ENCODE data around the gene KIAA2012.
"Not testable (repeated sequence)": the region's sequence is repeated elsewhere in the genome, so short reads cannot be mapped to it uniquely, and the experiment has no call there.

The KIAA2012 gene

GRCh38 chr2:202196727-202197126 lies 123.7 kb downstream of the KIAA2012 start:
- no peak for DNase-seq (ENCODE audit: low read depth)

GRCh38 chr2:202201220-202202160 lies 128.4 kb downstream of the KIAA2012 start:
- DNase-seq (ENCODE audit: low read depth) = no peak

GRCh38 chr2:202203348-202203747 lies 130.3 kb downstream of the KIAA2012 start:
- no peak for DNase-seq (ENCODE audit: low read depth)

- DNase-seq (ENCODE audit: low read depth) = no peak
Measured at GRCh38 chr2:202204855-202205254, 131.8 kb downstream of the KIAA2012 start.

GRCh38 chr2:202208526-202208925 lies 135.5 kb downstream of the KIAA2012 start:
- no peak for DNase-seq (ENCODE audit: low read depth)

- DNase-seq (ENCODE audit: low read depth) = no peak
Measured at GRCh38 chr2:202215179-202215578, 142.1 kb downstream of the KIAA2012 start.

- no peak for DNase-seq (ENCODE audit: low read depth)
Measured at GRCh38 chr2:202221873-202222272, 148.8 kb downstream of the KIAA2012 start.

GRCh38 chr2:202237787-202238233 lies 164.8 kb downstream of the KIAA2012 start:
- no peak for DNase-seq (ENCODE audit: low read depth)

GRCh38 chr2:202238234-202239197 lies 165.5 kb downstream of the KIAA2012 start, which contains the start of gene SUMO1:
Gene SUMO1 (minus strand): TSS chr2:202238597. CDS start chr2:202238451, 146 bp downstream.
- DNase-seq (ENCODE audit: low read depth) = peak; percentile 85

- DNase-seq (ENCODE audit: low read depth) = not testable (repeated sequence)
Measured at GRCh38 chr2:202247710-202248109, 174.7 kb downstream of the KIAA2012 start.

- DNase-seq (ENCODE audit: low read depth) = no peak
Measured at GRCh38 chr2:202249521-202250253, 176.6 kb downstream of the KIAA2012 start.

GRCh38 chr2:202251494-202251893 lies 178.4 kb downstream of the KIAA2012 start:
- no peak for DNase-seq (ENCODE audit: low read depth)

Data from stimulated activated CD8-positive, alpha-beta memory T cell treated with anti-CD3 and anti-CD28 coated beads, Interleukin-7, amount 100 ng/mL, for 24 hours (primary cell).